ENCODE data around the gene UBE2V1.

DNA sequence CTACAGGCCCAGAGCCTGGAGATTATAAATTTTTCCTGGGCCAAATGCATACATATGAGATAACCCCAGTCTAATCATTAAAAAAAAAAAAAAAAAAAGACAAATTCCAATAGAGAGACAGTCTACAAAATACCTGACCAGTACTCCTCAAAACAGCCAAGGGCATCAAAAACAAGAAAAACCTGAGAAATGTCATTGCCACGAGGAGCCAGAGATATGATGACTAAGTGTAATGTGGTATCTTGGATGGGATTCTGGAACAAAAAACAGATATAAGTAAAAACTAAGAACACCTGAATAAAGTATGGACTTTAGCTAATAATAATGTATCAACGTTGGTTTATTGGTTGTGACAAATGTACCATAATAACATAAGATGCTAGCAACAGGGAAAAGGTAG is 24.9 kb downstream of the UBE2V1 start:
- TF ChIP-seq, protein P1, sequence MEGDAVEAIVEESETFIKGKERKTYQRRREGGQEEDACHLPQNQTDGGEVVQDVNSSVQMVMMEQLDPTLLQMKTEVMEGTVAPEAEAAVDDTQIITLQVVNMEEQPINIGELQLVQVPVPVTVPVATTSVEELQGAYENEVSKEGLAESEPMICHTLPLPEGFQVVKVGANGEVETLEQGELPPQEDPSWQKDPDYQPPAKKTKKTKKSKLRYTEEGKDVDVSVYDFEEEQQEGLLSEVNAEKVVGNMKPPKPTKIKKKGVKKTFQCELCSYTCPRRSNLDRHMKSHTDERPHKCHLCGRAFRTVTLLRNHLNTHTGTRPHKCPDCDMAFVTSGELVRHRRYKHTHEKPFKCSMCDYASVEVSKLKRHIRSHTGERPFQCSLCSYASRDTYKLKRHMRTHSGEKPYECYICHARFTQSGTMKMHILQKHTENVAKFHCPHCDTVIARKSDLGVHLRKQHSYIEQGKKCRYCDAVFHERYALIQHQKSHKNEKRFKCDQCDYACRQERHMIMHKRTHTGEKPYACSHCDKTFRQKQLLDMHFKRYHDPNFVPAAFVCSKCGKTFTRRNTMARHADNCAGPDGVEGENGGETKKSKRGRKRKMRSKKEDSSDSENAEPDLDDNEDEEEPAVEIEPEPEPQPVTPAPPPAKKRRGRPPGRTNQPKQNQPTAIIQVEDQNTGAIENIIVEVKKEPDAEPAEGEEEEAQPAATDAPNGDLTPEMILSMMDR (IDR thresholded peaks at IDR 0.05) = no peak
- no peak for TF ChIP-seq POLR2A (IDR thresholded peaks at IDR 0.05)

Measured in adrenal gland (tissue), 5 donors.